ENCODE measurements around the gene B4GALT3.

B4GALT3 gene

GRCh38 chr1:161130266-161130665, 47.0 kb downstream of the B4GALT3 start:
- DNase-seq (ENCODE audit: low read depth in 1 of 2, low spot score in 1 of 2) = no peak

- DNase-seq (ENCODE audit: low read depth in 1 of 2, low spot score in 1 of 2) = no peak
Observed at GRCh38 chr1:161128591-161129420, 48.5 kb downstream of the B4GALT3 start.

DNA sequence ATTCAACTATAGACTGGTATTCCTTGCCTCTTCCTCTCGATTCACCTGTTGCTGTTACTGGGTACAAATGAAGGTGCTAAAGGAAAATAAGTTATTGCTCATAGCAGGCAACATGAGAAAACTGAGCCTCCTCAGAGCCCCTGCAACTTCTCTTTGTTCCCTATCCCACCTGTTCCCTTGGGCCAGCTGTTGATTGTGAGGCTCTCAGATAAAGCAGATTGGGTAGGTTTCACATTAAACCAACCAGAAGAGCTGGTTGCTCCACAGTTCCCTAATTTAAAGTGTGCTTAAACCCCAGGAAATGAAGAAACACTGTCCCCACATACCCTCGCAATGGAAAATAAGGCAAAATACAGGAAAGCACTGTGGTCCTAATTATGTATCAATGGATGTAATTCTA, 49.7 kb downstream of the B4GALT3 start:
- DNase-seq (ENCODE audit: low read depth in 1 of 2, low spot score in 1 of 2) = no peak

DNA sequence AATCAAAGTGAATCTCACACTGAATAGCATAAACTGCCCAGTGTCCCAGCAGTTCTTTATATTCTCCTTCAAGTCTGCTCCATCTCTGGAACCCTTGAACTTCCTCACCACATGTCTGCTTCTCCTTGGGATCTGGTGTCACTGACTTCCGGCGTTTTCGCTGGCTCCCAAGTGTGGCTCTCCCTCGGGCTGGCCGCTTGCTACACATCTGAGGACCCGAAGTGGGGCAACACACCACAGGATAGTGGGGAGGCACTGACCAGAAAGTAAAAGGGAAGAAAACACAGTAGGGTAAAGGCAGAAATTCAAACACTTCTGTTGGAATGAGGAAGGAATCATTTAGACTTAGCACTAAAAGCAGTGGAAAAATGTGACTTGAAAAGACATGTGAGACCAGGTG, 54.3 kb downstream of the B4GALT3 start:
- DNase-seq (ENCODE audit: low read depth in 1 of 2, low spot score in 1 of 2) = no peak

- no peak for DNase-seq (ENCODE audit: low read depth in 1 of 2, low spot score in 1 of 2)
Observed at GRCh38 chr1:161121834-161122233, 55.5 kb downstream of the B4GALT3 start.
